ENCODE data around the gene HLCS.

HLCS gene

GRCh38 chr21:36766511-36766910, 200.0 kb downstream of the HLCS start:
- DNase-seq: no peak

DNA sequence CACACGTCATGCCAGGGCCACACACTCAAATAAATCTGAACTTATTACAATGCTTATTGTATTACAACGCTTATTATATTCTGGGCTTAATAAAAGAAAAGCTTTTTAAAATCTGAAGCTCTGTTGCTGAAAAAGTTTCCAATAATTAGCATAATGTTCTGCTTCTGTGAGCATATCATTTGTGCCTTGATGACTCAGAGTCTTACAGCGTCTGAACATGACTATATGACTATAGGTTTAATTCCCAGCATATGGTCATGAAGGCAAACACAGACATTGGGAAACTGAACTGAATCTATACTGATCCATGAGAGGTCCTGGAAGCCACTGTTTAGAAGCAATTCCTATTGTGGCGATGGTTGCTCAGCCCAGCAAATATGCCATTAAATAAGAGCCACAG, 201.2 kb downstream of the HLCS start:
- no peak for DNase-seq

GRCh38 chr21:36763305-36763704, 203.2 kb downstream of the HLCS start:
- DNase-seq: no peak

GRCh38 chr21:36762642-36763041, 203.8 kb downstream of the HLCS start:
- no peak for DNase-seq

DNA sequence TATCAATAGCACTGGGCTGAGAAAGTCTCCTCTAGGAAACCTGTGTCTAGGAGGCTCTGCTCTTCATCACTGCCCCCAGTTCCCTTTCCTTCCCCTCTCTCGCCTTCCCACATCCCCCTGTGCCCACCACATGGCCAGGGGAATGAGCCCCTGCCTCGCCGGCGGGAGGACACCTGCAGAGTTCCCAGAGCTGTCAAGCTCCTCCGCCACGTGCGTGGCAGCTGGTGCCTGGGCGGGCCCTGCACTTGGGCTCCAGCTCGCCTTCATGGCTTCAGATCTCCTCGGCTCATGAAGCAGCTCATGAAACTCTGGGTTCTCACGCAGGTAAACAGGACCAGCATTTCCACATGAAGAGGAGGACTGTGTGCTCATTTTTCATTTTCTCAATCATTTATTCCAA, 204.8 kb downstream of the HLCS start:
- DNase-seq: no peak

- DNase-seq: no peak
These were observed 207.0 kb downstream of the HLCS start for GRCh38 chr21:36759348-36760083.

DNA sequence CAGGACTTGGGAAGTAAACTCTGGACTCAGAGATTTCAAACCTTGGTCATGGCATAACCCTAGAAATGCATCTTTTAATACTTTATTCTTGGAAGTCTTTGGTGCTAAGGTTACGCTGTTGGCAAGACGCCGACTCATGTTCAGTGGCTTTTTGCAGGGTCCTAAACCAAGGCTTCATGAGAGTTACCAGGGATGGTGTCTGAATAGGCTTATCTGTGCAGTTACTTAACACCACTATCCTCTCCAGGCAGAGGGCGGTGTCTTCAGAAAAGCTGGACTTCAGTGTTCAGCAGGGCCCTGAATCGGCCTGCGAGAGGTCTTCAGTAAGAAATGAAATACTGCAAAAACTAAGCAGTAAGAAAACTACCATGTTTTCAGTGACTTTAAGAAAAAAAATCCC, 209.3 kb downstream of the HLCS start:
- no peak for DNase-seq

GRCh38 chr21:36756527-36756926, 209.9 kb downstream of the HLCS start:
- no peak for DNase-seq

GRCh38 chr21:36754241-36754898, 212.1 kb downstream of the HLCS start:
- DNase-seq: no peak

- DNase-seq: no peak
These were observed 212.9 kb downstream of the HLCS start for GRCh38 chr21:36753556-36753955.

GRCh38 chr21:36751383-36751782, 215.1 kb downstream of the HLCS start:
- no peak for DNase-seq

DNA sequence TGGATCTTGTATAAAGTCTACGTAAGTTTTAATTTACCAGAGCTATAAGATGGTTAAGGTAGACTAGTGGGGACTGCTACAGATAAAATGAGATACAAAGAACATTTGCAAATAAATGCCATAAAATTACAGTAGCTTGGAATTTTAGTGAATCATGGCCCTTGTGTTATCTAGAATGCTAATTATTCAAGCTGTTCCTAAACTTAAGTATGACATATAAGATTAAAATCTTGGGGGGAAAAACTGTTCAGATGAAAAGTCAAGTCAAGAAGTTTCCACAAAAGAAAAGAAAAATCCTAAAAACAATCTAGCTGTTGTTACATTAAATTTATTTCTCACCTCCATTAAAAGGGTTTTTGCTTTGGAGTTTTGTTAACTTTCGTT, 215.9 kb downstream of the HLCS start:
- DNase-seq: no peak

GRCh38 chr21:36749935-36750575, 216.4 kb downstream of the HLCS start:
- no peak for DNase-seq

GRCh38 chr21:36747815-36748383, 218.6 kb downstream of the HLCS start:
- no peak for DNase-seq

- DNase-seq: no peak
These were observed 219.2 kb downstream of the HLCS start for GRCh38 chr21:36747041-36747814.

DNA sequence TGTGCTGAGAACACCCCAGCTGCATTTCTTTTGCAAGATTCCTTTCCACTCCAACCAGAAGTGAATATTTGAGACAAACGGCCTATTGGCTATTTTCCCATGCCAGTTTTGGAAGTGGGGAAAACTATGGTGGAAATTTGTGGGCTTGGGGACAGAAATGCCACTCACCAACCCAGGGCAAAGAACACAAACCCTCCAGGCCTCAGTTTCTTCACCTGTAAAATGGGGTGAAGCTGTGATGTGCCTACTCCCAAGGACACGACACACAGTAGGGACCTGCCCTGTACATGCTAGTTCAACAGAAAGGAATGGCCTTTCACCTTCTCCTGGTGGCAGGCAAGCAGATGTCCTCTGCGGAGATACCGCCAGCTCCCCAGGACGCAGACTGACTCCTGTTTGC, 221.0 kb downstream of the HLCS start:
- DNase-seq: no peak

GRCh38 chr21:36744560-36745231, 221.8 kb downstream of the HLCS start:
- no peak for DNase-seq

DNA sequence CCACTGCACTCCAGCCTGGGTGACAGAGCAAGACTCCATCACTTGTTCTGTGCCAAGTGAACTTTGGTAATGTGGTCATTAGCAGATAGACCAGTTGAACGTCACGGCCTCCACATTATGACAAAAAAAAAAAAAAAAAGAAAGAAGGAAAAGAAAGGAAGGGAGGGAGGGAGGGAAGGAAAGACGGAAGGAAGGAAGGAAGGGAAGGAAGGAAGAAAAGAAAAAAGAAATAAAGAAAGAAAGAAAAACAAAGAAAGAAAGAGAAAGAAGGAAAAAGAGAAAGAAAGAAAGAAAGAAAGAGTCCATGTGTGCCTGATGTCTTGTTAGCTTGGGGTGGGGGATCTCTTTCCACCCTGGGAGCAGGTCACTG, 222.3 kb downstream of the HLCS start:
- DNase-seq: no peak

GRCh38 chr21:36743446-36743845, 223.0 kb downstream of the HLCS start:
- DNase-seq: no peak

DNA sequence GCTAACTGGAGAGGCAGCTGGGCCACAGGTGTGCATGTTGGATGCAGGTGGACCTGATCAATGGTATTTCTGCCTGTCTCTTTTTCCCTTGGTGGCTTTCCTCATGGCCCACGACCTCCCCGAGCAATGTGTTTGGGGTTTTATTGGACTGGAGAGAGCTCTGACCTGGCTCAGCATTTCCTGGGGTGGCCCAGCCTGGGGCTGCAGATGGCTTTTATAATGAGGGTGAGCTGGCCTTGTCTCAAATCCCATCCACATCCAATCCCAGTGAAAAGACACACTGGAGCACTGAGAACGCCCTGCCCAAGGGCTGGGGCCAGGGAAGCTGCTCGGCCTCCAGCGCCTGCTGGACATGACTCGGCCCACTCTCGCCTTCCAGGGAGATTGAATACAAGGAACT, 223.5 kb downstream of the HLCS start:
- DNase-seq: no peak

GRCh38 chr21:36741506-36741905, 225.0 kb downstream of the HLCS start:
- DNase-seq: no peak

DNA sequence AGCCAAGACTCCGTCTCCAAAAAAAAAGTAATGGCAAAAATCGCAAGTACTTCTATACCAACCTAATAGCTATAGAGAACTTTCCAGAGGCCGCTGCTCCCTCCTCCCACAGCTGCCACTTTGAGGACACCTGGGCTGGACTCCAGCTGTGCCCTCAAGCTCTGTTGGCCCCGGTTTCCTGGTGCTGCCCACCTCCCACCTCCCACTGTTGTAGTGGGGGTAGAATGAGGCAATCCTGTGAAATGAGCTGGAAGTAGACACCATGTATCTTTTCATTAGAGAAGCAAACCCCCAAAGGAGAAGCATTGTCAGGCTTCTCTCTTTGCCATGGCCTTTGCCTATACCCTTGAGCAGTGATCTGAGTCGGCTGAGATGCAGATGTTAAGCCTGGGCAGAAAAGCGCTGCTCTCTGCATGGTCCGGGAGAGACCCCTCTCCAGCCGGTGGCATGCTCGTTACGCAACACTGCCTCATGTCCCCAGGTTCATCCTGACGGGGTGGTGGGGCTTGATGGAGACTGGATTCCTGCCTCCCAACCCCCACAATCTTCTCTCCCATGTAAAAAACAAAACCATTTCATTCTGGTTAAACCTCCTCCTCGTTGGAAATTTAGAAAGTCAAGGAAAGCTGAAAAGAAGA, 227.9 kb downstream of the HLCS start:
- no peak for DNase-seq
